Fibroblast of the conjunctiva (primary cell): ENCODE data around the gene ARHGAP42.
"Not testable (repeated sequence)": the region's sequence is repeated elsewhere in the genome, so short reads cannot be mapped to it uniquely, and the experiment has no call there.

ENCODE experiments used
- DNase-seq: peaks from one replicate; pipeline ENCODE4 v3.0.0-alpha.2; 2010; ENCODE audit warnings: low read depth

ARHGAP42 gene

DNA sequence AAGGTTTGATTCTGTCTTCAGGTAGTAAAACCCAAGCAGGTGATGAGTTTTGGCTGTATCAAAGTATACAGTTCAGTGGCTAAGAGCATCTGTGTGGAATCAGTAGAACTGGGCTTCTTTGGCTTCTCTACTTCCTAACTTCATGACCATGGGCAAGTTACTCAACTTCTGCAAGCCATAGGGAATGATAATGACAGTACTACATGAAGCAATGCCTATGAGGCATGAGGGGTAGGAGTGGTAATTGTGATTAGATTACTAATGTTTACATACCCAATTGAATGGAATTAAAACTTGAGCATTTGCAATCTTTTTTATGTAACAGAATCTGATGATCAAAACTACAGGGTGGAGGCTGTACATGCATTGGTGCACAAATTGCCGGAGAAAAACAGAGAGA is 278.3 kb downstream of the ARHGAP42 start:
- no peak for DNase-seq

DNA sequence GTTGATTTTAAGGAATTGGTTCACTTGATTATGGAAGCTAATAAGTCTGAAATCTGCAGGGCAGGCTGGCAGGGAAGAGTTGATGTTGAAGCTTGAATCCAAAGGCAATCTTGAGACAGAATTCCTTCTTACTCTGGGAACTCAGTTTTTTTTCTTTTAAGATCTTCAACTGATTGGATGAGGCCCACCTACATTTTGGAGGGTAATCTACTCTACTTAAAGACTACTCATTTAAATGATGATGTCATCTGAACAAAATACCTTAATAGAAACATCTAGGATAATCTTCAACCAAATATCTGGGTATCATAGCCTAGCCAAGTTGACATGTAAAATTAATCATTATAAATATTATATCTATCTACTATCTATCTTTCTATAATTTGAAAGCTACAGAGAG is 279.3 kb downstream of the ARHGAP42 start:
- no peak for DNase-seq

DNA sequence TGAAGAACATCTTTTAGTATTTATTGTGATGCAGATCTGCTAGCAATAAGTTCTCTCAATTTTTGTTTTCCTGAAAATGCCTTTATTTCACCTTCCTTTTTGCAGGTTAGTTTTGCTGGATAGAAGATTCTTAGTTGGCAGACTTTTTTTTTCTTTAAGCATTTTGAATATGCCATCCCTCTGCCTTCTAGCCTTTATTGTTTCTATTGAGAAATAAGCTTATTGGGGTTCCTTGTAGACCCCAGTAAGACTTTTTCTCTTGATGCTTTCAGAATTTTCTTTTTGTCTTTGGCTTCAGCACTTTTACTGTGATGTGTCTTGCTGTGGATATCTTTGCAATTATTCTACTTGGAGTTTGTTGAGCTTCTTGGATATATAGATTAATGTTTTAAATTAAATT is 281.9 kb downstream of the ARHGAP42 start:
- DNase-seq: no peak

DNA sequence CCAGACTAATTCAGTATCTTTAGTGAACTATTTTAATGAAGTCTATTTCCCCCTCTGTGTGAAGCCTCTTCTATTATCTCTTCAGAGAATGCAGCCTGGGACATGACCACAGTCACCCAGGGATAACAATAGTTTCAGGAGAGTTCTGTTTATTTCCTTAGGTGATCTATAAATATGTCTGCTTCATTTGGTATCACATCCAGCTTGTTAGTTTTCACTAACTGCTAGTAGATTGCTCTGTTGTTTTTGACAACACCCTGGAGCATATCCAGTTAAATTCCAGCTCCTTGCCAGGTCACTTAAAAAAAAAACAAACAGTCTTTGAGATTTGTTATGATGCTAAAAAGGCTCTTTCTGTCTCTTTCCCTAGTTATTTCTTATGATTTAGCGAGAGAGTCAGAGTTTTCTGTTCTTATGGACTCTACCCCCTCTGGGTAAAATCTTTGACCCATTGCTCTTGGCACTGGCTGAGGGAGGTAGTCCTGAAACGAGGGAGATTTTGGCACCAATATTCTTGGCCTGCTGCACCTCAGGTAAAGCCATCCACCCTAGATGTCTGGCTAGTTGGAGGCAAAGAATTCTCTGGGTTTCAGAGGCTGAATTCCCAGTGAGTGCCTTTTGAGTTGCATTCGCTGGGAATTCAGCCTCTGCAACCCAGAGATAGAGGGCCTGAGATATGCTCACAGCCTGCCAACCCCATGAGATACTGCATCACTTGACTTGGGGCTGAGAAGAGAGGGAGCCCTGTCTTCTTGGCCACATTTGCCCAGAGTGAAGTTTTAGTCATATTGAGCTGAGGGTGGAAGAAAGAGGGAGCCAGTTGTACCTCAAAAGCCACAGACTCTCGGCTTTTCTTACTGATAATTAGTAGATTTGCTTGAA is 283.4 kb downstream of the ARHGAP42 start:
- no peak for DNase-seq

DNA sequence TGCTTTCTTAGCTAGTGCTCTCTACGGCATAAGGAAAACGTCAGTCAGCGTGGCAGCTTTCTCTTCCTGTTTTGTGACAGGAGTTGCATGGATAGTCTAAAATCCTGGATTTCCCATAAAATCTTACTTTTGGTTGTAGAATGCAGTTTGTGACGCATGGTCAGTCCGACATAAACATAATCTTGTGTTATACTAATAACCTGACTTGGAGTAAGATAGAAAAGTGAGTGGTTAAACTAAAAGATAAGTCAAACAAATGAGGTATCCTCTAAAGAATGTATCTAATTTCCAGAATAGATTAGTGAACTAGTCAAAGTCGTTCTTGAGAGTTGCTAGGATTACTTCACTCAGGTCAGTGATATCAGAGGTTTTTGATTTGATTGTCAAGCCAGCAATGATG is 285.0 kb downstream of the ARHGAP42 start:
- DNase-seq: no peak

DNA sequence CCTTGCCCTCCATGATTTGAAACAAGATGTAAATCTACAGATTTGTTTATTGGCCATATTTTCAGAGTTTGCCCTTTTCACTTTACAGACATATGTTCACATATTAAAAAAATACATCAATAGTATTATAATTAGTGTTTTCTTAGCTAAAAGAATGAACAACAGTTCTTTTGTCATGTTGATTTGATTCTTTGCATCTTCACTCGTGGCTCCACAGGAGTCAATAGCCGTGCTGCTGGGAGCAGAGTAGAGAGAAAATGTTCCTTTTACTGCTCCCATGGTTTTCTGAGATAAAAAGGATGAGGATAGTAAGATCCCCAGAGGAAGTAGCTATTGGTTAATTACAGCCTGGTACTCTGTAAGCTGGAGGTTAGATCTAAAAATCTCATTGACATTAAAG is 291.4 kb downstream of the ARHGAP42 start:
- DNase-seq: no peak

DNA sequence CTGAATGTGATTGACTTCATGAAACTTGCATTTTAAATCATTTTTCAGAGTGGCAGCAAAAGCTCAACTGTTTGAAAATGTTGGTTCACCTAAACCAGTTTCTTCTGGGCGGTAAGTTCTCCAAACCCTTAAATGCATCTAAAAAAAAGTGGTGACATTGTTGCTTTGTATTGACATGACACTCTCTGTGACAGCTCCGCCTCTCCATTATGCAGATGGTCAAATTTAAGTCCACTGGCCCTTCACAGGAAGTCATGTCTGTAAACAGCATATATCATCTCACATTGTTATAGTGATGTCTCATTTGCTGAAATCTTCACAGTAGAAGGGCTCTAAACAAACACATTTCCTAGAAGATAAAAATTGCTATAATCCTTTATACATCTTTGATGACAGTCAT is 291.9 kb downstream of the ARHGAP42 start:
- DNase-seq: no peak

DNA sequence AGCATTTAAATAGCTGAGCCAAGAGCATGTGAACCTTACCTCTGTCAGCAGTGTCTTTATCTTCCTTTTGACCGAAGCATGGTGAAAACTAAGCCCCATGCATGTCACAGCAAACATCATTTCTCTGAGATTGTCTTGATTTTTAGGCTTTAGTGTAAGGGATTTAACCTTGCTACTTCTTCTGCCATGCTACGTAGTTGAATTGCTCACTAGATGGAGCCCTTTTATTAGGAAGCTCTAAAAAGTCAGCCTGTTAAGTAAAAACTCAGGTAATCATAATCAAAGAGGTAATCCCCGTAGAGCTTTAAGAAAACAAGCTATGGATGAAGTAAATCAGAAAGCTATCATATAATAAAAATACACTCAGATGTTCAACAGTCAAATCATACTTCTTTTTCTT is 293.1 kb downstream of the ARHGAP42 start:
- no peak for DNase-seq

DNA sequence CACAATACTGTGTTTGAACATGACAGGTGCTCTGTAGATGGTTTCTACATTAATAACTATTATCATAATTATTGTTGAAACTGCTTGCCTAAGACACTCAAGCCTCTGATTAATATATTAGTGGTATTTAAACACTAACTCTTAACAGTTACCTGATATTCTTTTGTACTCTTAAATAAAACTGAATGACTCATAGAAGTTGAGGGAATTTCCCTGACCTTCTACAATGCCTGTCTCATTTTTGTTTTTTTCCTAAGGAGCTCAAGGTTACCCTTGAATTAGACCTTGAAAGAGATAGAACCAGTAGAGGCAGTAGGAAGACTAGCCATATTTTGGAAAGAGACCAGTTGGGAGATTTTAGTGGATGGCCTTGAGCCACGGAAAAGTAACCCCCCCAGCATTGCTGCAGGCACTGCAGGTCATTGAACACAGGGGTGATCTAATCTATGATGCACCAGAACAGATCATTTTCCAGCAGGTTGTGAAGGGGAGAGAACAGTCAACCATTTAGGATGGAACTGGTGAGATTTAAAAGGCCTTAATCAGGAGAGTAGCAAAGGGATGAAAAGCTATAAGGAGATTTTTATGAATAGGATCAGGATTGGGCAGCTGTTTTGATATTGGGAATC is 294.2 kb downstream of the ARHGAP42 start:
- DNase-seq: no peak

DNA sequence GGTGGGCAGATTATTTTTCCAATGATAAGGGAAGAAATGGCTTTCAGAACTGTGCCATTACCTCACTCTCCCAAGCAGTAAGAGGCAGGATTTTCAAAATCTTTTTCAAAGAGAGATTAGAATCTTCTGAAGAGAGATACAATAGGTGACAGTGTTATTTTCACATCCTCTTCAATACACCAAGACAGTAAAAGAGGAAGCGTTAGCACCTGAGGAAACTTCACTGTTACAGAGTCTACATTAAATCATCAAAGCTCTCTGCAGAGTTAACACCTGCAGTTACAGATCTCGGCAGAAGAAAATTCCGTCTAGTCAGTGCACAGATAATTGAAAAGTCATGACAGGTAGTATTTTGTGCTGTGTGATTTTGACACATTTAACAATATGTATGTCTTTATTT is 297.6 kb downstream of the ARHGAP42 start:
- no peak for DNase-seq

DNA sequence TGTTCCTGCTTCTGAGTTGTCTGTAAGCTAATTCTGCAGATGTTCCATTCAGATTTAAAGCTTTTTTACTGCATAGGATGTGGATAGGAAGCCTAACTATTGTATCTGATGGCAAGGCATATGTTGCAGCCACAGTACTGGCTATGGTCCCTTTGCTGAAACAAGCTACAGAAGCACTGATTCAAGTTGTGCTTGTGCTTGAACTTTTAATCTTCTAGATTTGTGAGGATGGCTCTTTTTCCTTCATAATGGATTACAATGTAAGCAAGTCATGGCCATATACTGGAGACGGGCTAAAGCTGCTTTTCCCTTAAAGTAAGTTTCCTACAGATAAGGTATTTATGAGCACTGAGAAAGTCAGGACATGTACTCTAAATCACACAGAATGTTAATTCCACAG is 303.8 kb downstream of the ARHGAP42 start:
- DNase-seq: no peak

DNA sequence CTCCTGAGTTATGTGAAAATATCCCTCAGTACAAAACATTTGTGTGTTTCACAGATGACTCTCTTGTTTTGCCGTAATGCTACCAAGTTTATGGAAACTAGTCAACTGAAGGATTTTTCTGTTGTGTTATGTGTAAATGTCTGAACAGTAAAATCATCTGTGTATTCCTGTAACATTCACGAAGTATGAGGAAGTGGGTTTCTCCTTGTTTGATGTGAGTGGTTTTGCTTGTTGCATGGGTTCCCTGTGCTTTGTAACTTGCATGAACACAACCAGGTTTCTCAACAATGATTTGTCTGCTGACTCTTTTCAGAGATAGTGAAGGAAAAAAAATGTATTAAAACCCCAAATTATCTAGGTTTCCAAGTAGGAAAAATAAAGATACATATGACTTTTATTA is 304.5 kb downstream of the ARHGAP42 start:
- no peak for DNase-seq

DNA sequence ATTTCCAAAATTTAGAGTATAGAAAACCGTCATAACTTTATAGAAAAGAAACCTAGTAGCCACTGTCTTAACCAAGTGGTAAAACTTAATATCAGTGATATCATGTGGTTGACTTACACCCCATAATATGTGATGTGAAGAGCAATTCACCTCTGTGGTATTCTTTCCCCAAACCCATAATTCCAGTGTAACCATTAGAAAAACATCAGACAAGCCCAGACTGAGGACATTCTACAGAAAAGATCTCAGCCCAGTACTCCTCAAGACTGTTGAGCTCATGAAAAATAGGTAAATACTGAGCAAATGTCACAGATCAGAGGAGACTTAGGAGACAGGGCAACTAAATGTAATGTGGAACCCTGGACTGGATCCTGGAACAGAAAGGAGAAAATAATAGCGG is 307.9 kb downstream of the ARHGAP42 start:
- DNase-seq: no peak

DNA sequence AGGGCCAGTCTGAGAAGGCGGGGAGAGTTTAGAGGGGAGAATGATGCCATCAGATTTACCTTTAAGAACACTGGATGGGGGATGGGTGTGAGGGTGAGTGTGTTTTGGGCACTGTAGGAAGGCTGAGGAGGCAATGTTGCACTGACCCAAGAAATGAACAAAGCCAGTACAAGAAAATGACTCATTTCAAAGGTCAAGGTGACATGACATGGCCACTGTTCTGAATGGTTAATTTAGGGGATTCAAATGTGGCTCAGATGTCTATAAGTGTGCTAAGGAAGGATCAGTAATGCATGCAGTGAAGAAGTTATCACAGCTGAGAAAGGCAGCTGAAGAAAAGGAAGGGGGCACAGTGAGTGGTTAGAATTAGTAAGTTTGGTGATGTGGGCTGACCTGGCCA is 312.7 kb downstream of the ARHGAP42 start:
- no peak for DNase-seq

DNA sequence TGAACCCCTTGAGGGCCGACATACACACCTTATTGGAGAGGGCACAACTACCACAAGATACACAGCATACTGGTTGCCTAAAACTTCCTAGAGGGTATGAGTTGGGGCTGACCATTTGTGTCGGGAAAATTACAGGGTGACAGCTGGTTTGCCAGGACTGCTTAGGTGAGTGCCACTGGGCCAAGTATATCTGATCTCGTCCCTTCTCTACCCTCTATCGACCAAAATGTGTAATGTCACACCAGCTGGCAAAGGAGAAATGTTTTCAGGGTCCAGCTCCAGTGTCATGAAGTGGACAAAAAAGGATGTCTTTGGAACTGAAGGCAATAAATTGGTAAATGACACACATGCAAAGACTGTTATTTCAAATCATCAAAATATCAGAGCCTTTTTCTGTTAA is 316.4 kb downstream of the ARHGAP42 start:
- DNase-seq: no peak

DNA sequence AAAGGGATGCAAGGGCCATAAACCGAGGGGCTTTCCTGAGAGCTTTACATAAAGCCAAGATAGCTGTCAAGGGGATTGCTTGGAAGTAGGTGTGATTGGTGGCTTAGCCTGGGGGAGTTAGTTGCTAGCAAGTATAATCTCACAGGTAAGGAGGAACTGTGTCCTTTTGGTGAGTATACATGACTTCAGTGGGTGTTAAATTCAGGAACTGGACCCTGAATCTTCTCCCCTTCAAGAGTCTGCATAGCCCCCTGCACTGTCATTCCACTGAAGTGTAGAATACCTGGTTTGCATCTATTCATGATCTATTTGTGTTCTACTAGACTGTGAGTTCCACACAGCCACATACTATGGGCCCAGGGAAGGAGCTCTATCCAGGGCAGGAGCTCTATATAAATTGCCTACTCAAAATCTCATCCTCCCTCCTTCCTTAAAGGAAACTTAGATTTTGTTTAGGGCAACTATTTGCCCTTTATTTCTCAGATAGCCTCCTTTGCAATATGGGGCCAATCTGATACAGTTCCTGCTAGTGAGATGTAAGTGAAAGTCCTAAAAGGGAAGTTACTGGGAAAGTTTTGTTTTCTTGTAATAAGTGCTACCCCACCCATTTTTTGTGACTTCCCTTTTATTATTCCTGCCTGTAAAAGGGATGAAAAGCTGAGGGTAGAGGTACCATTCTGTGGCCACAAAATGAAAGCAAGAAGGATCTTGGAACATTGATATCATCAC is 322.0 kb downstream of the ARHGAP42 start:
- DNase-seq: no peak

DNA sequence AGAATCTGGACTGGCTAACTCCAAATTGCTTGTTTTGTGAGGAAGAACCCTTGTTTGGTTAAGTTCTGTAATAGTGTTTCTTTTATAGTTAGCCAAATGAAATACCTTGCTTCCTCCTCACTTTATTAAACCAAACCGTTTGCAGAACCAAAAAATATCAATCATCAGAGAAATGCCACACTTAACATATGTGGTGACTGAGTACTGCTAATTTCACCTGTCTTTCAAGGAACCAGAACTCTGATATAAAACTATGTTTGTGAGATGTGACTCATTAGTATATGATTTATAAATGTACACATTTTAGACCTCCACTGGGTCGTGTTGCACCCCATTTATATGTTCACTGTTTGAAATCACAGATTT is 322.6 kb downstream of the ARHGAP42 start:
- DNase-seq: no peak

DNA sequence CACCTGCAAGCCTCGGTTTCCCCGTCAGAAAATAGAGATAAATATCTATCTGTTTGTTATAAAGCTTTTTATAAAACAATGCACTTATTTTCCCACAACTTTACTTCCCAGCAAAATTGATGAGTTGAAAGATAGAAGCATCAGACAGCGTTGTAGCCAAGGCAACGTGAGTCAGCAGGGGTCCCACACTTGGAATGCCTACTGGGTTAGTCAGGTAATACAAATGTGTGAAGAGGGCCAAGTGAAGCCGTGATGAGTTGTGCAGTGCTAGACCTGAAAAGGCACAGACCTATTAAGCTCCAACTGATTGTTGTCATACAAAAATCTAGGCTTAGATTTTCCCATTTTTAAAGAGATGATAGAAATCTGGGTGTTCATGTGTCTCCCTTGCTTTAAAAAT is 323.8 kb downstream of the ARHGAP42 start:
- DNase-seq: no peak

DNA sequence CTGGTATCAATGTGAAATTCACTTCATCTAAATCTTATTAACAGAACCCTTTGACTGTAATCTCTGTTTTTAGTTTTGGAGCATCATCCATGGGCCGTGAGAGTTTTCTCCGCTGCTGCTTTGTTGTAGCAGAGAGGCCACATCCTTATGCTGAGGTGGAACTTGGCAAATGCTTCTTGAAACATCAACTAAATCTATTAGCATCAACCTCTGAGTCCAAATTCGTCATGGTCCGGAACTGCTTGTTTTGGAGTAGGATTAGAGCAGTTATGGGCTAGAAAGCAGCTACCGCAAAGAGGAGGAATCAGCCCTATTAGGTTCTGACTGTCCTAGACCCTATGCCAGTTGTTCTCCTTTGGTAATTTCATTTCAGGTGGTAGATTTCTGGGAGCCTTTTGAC is 324.8 kb downstream of the ARHGAP42 start:
- no peak for DNase-seq

DNA sequence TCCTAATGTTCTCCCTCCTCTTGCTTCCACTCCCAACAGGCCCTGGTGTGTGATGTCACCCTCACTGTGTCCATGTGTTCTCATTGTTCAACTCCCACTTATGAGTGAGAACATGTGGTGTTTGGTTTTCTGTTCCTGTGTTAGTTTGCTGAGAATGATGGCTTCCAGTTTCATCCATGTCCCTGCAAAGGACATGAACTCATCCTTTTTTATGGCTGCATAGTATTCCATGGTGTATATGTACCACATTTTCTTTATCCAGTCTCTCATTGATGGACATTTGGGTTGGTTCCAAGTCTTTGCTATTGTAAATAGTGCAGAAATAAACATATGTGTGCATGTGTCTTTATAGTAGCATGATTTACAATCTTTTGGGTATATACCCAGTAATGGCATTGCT is 326.6 kb downstream of the ARHGAP42 start:
- not testable (repeated sequence) for DNase-seq

DNA sequence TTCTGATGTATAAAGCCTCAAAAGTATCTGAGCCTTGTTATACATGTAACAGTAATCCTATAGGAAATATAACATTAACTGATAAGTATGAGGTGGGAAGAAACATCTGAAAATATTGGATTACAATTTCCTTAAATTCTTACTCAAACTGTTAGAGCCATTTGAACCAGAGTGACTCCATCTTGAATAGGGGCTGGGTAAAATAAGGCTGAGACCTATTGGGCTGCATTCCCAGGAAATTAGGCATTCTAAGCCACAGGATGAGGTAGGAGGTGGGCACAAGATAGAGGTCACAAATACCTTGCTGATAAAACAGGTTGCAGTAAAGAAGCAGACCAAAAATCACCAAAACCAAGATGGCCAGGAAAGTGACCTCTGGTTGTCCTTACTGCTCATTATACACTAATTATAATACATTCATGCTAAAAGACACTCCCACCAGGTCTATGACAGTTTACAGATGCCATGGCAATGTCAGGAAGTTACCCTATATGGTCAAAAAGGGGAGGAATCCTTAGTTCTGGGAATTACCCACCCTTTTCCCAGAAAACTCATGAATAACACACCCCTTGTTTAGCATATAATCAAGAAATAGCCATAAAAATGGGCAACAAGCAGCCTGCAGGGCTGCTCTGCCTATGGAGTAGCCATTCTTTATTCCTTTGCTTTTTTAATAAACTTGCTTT is 327.7 kb downstream of the ARHGAP42 start:
- DNase-seq: no peak

DNA sequence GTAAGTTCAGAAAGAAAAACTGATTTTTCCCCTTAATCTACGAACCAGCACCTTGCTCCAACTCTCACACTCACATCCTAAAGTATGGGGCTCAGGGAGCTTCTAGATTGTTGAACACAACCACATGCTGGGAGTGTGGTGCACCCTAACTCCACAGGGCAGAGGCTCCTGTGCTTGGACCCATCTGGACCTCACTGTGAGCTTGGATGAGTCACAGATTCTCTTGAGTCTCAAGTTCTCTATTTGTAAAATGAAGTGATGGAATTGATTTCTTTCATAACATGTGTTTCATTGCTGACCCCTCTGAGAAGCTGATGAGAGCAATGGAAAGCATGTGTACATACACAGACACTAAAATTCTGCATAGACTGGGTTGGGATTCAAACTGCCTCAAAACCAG is 332.8 kb downstream of the ARHGAP42 start:
- DNase-seq: no peak

DNA sequence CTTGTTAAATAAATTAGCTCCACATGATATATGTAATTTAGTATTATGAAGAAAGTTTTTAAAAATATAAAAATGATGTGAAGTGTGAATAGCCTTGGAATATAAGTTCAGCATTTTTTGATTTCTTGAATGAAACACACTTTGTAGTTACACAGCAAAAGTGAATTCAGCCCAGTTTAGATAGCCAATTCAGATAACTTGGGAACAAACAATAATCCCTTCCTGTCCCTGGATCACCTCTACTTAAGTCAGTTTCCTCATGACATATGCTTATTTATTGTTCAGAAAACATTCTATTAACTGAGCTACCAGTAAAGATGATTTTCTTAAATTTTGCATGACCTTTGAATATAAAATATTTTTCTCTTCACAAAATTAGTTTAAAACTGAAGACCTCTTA is 335.2 kb downstream of the ARHGAP42 start:
- DNase-seq: no peak
